A549 (cell line): ENCODE data around the gene TRAPPC1. TPM values are rescaled to one million over a fixed set of nuclear protein-coding genes. Genes with fewer than 3 reads are reported as not detected.

ENCODE experiments used
- ATAC-seq, 2 experiments: fragments of 200-7000 bp in 1 of 2; fragments of >200 bp in 1 of 2; cut with Nextera tagmentation in 1 of 2; cut with Tn5 transposase in 1 of 2; 3 replicates each; pipeline versions ENCODE4 v1.8.0 to v1.9.1; 2018 to 2020; ENCODE audit warnings: mild to moderate bottlenecking in 1 of 2, moderate library complexity in 1 of 2
- CTCF ChIA-PET: fragments of 300-600 bp; sonication (Branson Sonifier 250); formaldehyde crosslinking; extraction: SDS; loops from one replicate; lab custom pipeline; 2021; ENCODE audit warnings: antibody characterized with exemption, inconsistent platforms; lab: Yijun Ruan, JAX
- POLR2A ChIA-PET: fragments of 350-600 bp; formaldehyde crosslinking; extraction: SDS; loops from one replicate; lab custom pipeline; 2021; ENCODE audit warnings: antibody characterized with exemption, inconsistent platforms; lab: Yijun Ruan, JAX
- DNase-seq, 2 experiments: peaks; one replicate each; pipeline versions ENCODE4 v3.0.0 to v3.0.0-alpha.2; 2011 to 2016; ENCODE audit warnings: low read depth in 1 of 2, low spot score in 1 of 2
- FAIRE-seq: peaks from 2 replicates; lab custom pipeline; 2011; peaks lifted over from hg19 to GRCh38; lab: Jason Lieb, UNC
- H3K27ac ChIP-seq, 2 experiments: fragments of >200 bp; sonication (Bioruptor Twin); formaldehyde crosslinking; 3 replicates each; pipeline ENCODE4 v1.5.1; 2016 to 2017
- H3K4me1 ChIP-seq: fragments of >200 bp; sonication (Bioruptor Twin); formaldehyde crosslinking; 3 replicates; pipeline ENCODE4 v1.6.1; 2016
- H3K4me2 ChIP-seq: fragments of >200 bp; sonication (Bioruptor Twin); formaldehyde crosslinking; 3 replicates; pipeline ENCODE4 v1.6.1; 2016
- H3K4me3 ChIP-seq: fragments of >200 bp; sonication (Bioruptor Twin); formaldehyde crosslinking; 3 replicates; pipeline ENCODE4 v1.5.1; 2016
- H3K9me3 ChIP-seq: fragments of >200 bp; sonication (Bioruptor Twin); formaldehyde crosslinking; 3 replicates; pipeline ENCODE4 v1.6.1; 2016
- CBX2 ChIP-seq: fragments of 200-600 bp; sonication (generic); IDR thresholded peaks from 2 replicates; pipeline ENCODE4 v1.6.1; 2016; ENCODE audit warnings: low read depth, mild to moderate bottlenecking, borderline replicate concordance
- FOSB ChIP-seq: fragments of 250-450 bp; sonication (Bioruptor Pico); IDR thresholded peaks from 2 replicates; pipeline ENCODE4 v1.5.0; 2020; ENCODE audit warnings: mild to moderate bottlenecking, moderate library complexity
- FOSL2 ChIP-seq, 2 experiments: fragments of 450-650 bp in 1 of 2; fragments of >200 bp in 1 of 2; sonication (Bioruptor Twin) in 1 of 2; formaldehyde crosslinking; IDR thresholded peaks; 2 replicates each; pipeline versions ENCODE4 v1.5.0 to v1.6.1; 2016 to 2020; ENCODE audit warnings: mild to moderate bottlenecking in 1 of 2, moderate library complexity in 1 of 2
- FOXS1 ChIP-seq: fragments of 250-450 bp; sonication (Bioruptor Pico); IDR thresholded peaks from 2 replicates; pipeline ENCODE4 v1.5.0; 2020; ENCODE audit warnings: mild to moderate bottlenecking, moderate library complexity
- HDAC2 ChIP-seq: fragments of 200-600 bp; sonication (generic); IDR thresholded peaks from 2 replicates; pipeline ENCODE4 v1.6.1; 2016
- HES2 ChIP-seq: fragments of >200 bp; sonication (Bioruptor Twin); formaldehyde crosslinking; IDR thresholded peaks from 2 replicates; pipeline ENCODE4 v1.6.1; 2016
- HEYL ChIP-seq: fragments of 250-450 bp; sonication (Bioruptor Pico); IDR thresholded peaks from 2 replicates; pipeline ENCODE4 v1.8.0; 2021; ENCODE audit warnings: mild to moderate bottlenecking, moderate library complexity
- HOXB5 ChIP-seq: fragments of 250-450 bp; sonication (Bioruptor Pico); IDR thresholded peaks from 2 replicates; pipeline ENCODE4 v1.5.0; 2020; ENCODE audit warnings: mild to moderate bottlenecking, moderate library complexity
- JUN ChIP-seq, 2 experiments: fragments of >200 bp; sonication (Bioruptor Twin); formaldehyde crosslinking; IDR thresholded peaks; 2 replicates in 1 of 2; 3 replicates in 1 of 2; pipeline ENCODE4 v1.6.1; 2016 to 2017
- KDM1A ChIP-seq: fragments of 200-600 bp; sonication (generic); IDR thresholded peaks from 2 replicates; pipeline ENCODE4 v1.6.1; 2016; ENCODE audit warnings: low read depth, mild to moderate bottlenecking
- MAZ ChIP-seq: fragments of 150-350 bp; IDR thresholded peaks from 2 replicates; pipeline ENCODE4 v1.6.1; 2014; ENCODE audit warnings: antibody characterized with exemption, low read depth, low read length, borderline replicate concordance
- MYC ChIP-seq: IDR thresholded peaks from 2 replicates; pipeline ENCODE4 v1.6.1; 2012; ENCODE audit warnings: mild to moderate bottlenecking, inconsistent platforms, low read length, improper control_type of control experiment, borderline replicate concordance
- PHF8 ChIP-seq: fragments of 200-600 bp; sonication (generic); IDR thresholded peaks from 2 replicates; pipeline ENCODE4 v1.6.1; 2016; ENCODE audit warnings: low read depth, mild to moderate bottlenecking, antibody characterized with exemption, moderate library complexity, borderline replicate concordance
- POLR2AphosphoS2 ChIP-seq: conservative IDR thresholded peaks from 2 replicates; pipeline ENCODE4 v1.6.1; 2012; ENCODE audit warnings: low read length, improper control_type of control experiment, inconsistent platforms
- SMC3 ChIP-seq: fragments of >200 bp; sonication (Bioruptor Twin); formaldehyde crosslinking; IDR thresholded peaks from 3 replicates; pipeline ENCODE4 v1.6.1; 2018; ENCODE audit warnings: inconsistent platforms
- SREBF2 ChIP-seq: fragments of 450-650 bp; IDR thresholded peaks from 2 replicates; pipeline ENCODE4 v1.6.1; 2014; ENCODE audit warnings: mild to moderate bottlenecking, moderate library complexity
- TFCP2L1 ChIP-seq: fragments of 250-450 bp; sonication (Bioruptor Pico); IDR thresholded peaks from 2 replicates; pipeline ENCODE4 v1.5.0; 2021; ENCODE audit warnings: mild to moderate bottlenecking
- TP53 ChIP-seq: fragments of 250-450 bp; sonication (Bioruptor Pico); IDR thresholded peaks from 2 replicates; pipeline ENCODE4 v1.5.0; 2021; ENCODE audit warnings: mild to moderate bottlenecking, moderate library complexity
- USF2 ChIP-seq: fragments of 450-650 bp; IDR thresholded peaks from 2 replicates; pipeline ENCODE4 v1.6.1; 2014; ENCODE audit warnings: antibody characterized with exemption
- ZFP36 ChIP-seq: fragments of 450-650 bp; IDR thresholded peaks from 2 replicates; pipeline ENCODE4 v1.6.1; 2014; ENCODE audit warnings: borderline replicate concordance; ENCODE audit not compliant: partially characterized antibody
- WGBS: methylation state at CpG from one replicate; pipeline ENCODE4 v1.1.6; 2017; ENCODE audit errors: missing lambda C conversion rate; 5-methylcytosine and 5-hydroxymethylcytosine counted together
- polyA plus RNA-seq, 4 experiments: library from polyadenylated mRNA; depleted of rRNA in 3 of 4; stranded (reverse); fragments of >200 nt; fragmentation: RNase III in 1 of 4; extraction: RNeasy Plus Mini Kit Qiagen cat#74134 plus additional on column Dnase treatment in 1 of 4; gene quantifications; 2 replicates in 3 of 4; 3 replicates in 1 of 4; pipeline ENCODE4 v1.2.3, GENCODE V29; 2011 to 2017
- TF ChIP-seq, protein P1 (sequence below): IDR thresholded peaks from 2 replicates; pipeline ENCODE4 v1.6.1; 2012; ENCODE audit warnings: low read depth, borderline replicate concordance
- TF ChIP-seq, protein P2 (sequence below): fragments of >200 bp; sonication (Bioruptor Twin); formaldehyde crosslinking; IDR thresholded peaks from 3 replicates; pipeline ENCODE4 v1.5.1; 2016
- TF ChIP-seq, protein P3 (sequence below): fragments of >200 bp; sonication (Bioruptor Twin); formaldehyde crosslinking; IDR thresholded peaks from 3 replicates; pipeline ENCODE4 v1.6.1; 2016

TRAPPC1 gene
- polyA plus RNA-seq, 2 of the 4 experiments (the other 2 are of a cell fraction), result 200 to 328 TPM

DNA sequence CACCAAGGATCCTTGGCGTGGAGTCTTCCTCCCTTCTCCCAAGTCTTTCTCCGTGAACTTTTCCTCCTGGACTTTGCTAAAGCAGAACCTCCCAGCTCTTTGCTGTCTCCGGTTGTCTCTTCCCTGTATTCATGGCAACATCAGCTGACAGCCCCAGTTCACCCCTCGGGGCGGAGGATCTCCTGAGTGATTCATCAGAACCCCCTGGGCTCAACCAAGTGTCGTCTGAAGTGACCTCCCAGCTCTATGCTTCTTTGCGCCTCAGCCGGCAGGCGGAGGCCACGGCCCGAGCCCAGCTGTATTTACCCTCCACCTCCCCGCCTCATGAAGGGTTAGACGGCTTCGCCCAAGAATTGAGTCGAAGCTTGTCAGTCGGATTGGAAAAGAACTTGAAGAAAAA is 1.2 kb upstream of the TRAPPC1 start:
- no peak for TF ChIP-seq JUN (IDR thresholded peaks at IDR 0.05)
- no peak for TF ChIP-seq MAZ
- no peak for TF ChIP-seq TP53 (CRISPR knock-in tag)
- TF ChIP-seq, protein P1, sequence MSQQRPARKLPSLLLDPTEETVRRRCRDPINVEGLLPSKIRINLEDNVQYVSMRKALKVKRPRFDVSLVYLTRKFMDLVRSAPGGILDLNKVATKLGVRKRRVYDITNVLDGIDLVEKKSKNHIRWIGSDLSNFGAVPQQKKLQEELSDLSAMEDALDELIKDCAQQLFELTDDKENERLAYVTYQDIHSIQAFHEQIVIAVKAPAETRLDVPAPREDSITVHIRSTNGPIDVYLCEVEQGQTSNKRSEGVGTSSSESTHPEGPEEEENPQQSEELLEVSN, result peak; percentile 68; the same call in 1 of the 2 replicates
- no peak for TF ChIP-seq HOXB5 (CRISPR knock-in tag)
- no peak for TF ChIP-seq SMC3
- no peak for TF ChIP-seq ZFP36
- TF ChIP-seq KDM1A, result no peak
- TF ChIP-seq USF2, result 0 out of 2 replicates have a peak, but pooled peaks have one; percentile 2
- TF ChIP-seq, protein P2, sequence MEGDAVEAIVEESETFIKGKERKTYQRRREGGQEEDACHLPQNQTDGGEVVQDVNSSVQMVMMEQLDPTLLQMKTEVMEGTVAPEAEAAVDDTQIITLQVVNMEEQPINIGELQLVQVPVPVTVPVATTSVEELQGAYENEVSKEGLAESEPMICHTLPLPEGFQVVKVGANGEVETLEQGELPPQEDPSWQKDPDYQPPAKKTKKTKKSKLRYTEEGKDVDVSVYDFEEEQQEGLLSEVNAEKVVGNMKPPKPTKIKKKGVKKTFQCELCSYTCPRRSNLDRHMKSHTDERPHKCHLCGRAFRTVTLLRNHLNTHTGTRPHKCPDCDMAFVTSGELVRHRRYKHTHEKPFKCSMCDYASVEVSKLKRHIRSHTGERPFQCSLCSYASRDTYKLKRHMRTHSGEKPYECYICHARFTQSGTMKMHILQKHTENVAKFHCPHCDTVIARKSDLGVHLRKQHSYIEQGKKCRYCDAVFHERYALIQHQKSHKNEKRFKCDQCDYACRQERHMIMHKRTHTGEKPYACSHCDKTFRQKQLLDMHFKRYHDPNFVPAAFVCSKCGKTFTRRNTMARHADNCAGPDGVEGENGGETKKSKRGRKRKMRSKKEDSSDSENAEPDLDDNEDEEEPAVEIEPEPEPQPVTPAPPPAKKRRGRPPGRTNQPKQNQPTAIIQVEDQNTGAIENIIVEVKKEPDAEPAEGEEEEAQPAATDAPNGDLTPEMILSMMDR, result 0 out of 3 replicates have a peak, but pooled peaks have one; percentile 11
- TF ChIP-seq CBX2, result no peak
- no peak for TF ChIP-seq FOSL2 (IDR thresholded peaks at IDR 0.05)
- peak; percentile 41 for TF ChIP-seq FOSL2 (CRISPR knock-in tag; IDR thresholded peaks at IDR 0.05)
- TF ChIP-seq POLR2AphosphoS2, result no peak
- TF ChIP-seq, all 56 proteins: peak for 4
- H3K4me1 ChIP-seq, result peaks cover 21% of the 10 kb centered on the region
- ChIA-PET POLR2A (interaction anchor here (1.0 to 2.2 kb wide), 8 partner anchors 11 to 108 kb away, joined by 3 to 20 read pairs (median 6); partner anchors contain the start of genes NAA38 and RNF227), CTCF (interaction anchor here (0.5 to 12.0 kb wide), 33 partner anchors 8 to 190 kb away, joined by 3 to 128 read pairs (median 4); partner anchors contain the start of genes CYB5D1, NAA38 and RNF227)
- WGBS, result 4% methylated on average over 16 of the region's 16 CpGs
- FAIRE-seq (no peak), ATAC-seq (peak; percentile 54 to 57), DNase-seq (peak; percentile 71 to 90)
- H3K4me2 ChIP-seq, result peak overlapping the region; percentile 99
- H3K27ac ChIP-seq, result peak overlapping the region; percentile 86 to 89
- peak overlapping the region; percentile 69 for H3K4me3 ChIP-seq
- no peaks in the 10 kb centered on the region for H3K9me3 ChIP-seq

DNA sequence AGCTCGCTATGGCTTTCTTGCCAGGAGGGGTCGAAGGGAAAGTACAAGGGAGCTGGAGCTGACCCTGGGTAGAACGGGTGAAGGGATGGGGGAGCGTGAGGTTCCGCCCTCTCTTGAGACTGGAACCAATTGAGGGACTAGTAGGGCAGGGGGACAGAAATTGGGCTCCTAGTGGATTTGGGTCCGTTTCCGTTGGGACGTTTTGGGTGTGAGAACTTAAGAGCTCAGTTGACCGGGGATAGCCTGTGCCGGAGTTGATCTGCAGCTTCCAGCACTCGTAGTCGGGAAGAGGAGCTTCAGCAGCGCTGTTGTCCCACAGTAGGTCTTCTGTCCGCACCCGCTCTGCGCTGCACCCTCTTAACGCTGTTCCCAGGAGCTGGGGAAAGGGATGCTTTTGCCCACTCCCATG is 741 bp upstream of the TRAPPC1 start:
- peak overlapping the region; percentile 86 to 89 for H3K27ac ChIP-seq
- H3K4me2 ChIP-seq, result peak overlapping the region; percentile 99
- DNase-seq, result peak; percentile 51 to 73
- ChIA-PET POLR2A (interaction anchor here (0.5 to 2.2 kb wide), 17 partner anchors 10 to 245 kb away, joined by 3 to 20 read pairs (median 4); partner anchors contain the start of genes NAA38, RNF227 and TP53), CTCF (interaction anchor here (0.5 to 12.0 kb wide), 28 partner anchors 8 to 183 kb away, joined by 3 to 128 read pairs (median 5); partner anchors contain the start of genes CYB5D1, NAA38 and RNF227)
- H3K4me3 ChIP-seq, result peak overlapping the region; percentile 69
- 1% methylated on average over 17 of the region's 17 CpGs for WGBS
- ATAC-seq, result peak; percentile 62 to 72
- H3K4me1 ChIP-seq, result peaks cover 21% of the 10 kb centered on the region
- H3K9me3 ChIP-seq, result no peaks in the 10 kb centered on the region
- no peak for TF ChIP-seq TFCP2L1 (CRISPR knock-in tag)
- no peak for TF ChIP-seq SREBF2
- TF ChIP-seq, protein P3, sequence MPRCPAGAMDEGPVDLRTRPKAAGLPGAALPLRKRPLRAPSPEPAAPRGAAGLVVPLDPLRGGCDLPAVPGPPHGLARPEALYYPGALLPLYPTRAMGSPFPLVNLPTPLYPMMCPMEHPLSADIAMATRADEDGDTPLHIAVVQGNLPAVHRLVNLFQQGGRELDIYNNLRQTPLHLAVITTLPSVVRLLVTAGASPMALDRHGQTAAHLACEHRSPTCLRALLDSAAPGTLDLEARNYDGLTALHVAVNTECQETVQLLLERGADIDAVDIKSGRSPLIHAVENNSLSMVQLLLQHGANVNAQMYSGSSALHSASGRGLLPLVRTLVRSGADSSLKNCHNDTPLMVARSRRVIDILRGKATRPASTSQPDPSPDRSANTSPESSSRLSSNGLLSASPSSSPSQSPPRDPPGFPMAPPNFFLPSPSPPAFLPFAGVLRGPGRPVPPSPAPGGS, result no peak
- TF ChIP-seq, protein P1, result no peak
- no peak; the same call in 1 of the 2 replicates for TF ChIP-seq PHF8
- TF ChIP-seq FOSB, result no peak
- no peak for TF ChIP-seq FOXS1 (CRISPR knock-in tag)
- no peak for TF ChIP-seq HDAC2
- TF ChIP-seq HEYL (CRISPR knock-in tag), result no peak
- TF ChIP-seq HES2, result no peak
- TF ChIP-seq SMC3, result no peak
- TF ChIP-seq MYC, result no peak
- no peak for FAIRE-seq
